Ishikawa (cell line): ENCODE data around the gene KNDC1.

ENCODE experiments used
- CREB1 ChIP-seq: IDR thresholded peaks from 2 replicates; pipeline ENCODE4 v1.6.1; 2012; ENCODE audit warnings: low read depth
- EP300 ChIP-seq: IDR thresholded peaks from 2 replicates; pipeline ENCODE4 v1.6.1; 2012; ENCODE audit warnings: borderline replicate concordance
- FOXM1 ChIP-seq: IDR thresholded peaks from 2 replicates; pipeline ENCODE4 v1.6.1; 2012; ENCODE audit warnings: low read depth, borderline replicate concordance
- NFIC ChIP-seq: IDR thresholded peaks from 2 replicates; pipeline ENCODE4 v1.6.1; 2012
- RAD21 ChIP-seq: IDR thresholded peaks from 2 replicates; pipeline ENCODE4 v1.6.1; 2012; ENCODE audit warnings: low read depth
- TAF1 ChIP-seq: IDR thresholded peaks from 2 replicates; pipeline ENCODE4 v1.6.1; 2012; ENCODE audit warnings: low read depth, mild to moderate bottlenecking
- TEAD4 ChIP-seq: IDR thresholded peaks from 2 replicates; pipeline ENCODE4 v1.6.1; 2012
- TF ChIP-seq, protein P1 (sequence below): IDR thresholded peaks from 2 replicates; pipeline ENCODE4 v1.6.1; 2012; ENCODE audit warnings: low read depth, mild to moderate bottlenecking
- TF ChIP-seq, protein P2 (sequence below): IDR thresholded peaks from 2 replicates; pipeline ENCODE4 v1.6.1; 2012

DNA sequence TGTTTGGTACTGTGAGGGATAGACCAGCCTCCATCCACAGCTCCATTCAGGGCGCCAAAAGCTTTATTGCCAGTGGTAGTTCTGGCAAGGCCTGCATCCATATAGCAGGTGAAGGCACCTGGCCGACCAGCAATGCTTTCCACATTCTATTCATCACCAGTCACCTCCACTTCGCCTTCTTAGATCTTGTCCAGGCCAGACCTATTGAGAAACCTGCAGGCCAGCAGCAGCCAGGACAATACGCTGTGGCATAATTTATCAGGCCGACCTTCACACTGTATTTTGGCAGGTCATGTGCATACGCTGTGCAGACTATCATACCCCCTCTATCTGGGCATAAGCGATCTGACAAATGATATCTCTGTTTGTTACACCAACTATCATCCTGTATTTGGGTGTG is 15.2 kb upstream of the KNDC1 start:
- TF ChIP-seq TEAD4 (no peak), FOXM1 (no peak), TAF1 (no peak), EP300 (no peak), NFIC (no peak), CREB1 (no peak), RAD21 (no peak)
- TF ChIP-seq, protein P1, sequence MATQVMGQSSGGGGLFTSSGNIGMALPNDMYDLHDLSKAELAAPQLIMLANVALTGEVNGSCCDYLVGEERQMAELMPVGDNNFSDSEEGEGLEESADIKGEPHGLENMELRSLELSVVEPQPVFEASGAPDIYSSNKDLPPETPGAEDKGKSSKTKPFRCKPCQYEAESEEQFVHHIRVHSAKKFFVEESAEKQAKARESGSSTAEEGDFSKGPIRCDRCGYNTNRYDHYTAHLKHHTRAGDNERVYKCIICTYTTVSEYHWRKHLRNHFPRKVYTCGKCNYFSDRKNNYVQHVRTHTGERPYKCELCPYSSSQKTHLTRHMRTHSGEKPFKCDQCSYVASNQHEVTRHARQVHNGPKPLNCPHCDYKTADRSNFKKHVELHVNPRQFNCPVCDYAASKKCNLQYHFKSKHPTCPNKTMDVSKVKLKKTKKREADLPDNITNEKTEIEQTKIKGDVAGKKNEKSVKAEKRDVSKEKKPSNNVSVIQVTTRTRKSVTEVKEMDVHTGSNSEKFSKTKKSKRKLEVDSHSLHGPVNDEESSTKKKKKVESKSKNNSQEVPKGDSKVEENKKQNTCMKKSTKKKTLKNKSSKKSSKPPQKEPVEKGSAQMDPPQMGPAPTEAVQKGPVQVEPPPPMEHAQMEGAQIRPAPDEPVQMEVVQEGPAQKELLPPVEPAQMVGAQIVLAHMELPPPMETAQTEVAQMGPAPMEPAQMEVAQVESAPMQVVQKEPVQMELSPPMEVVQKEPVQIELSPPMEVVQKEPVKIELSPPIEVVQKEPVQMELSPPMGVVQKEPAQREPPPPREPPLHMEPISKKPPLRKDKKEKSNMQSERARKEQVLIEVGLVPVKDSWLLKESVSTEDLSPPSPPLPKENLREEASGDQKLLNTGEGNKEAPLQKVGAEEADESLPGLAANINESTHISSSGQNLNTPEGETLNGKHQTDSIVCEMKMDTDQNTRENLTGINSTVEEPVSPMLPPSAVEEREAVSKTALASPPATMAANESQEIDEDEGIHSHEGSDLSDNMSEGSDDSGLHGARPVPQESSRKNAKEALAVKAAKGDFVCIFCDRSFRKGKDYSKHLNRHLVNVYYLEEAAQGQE, result no peak
- TF ChIP-seq, protein P2, sequence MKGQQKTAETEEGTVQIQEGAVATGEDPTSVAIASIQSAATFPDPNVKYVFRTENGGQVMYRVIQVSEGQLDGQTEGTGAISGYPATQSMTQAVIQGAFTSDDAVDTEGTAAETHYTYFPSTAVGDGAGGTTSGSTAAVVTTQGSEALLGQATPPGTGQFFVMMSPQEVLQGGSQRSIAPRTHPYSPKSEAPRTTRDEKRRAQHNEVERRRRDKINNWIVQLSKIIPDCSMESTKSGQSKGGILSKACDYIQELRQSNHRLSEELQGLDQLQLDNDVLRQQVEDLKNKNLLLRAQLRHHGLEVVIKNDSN, result no peak
